ENCODE measurements around the gene CDHR2.

Gene CDHR2

DNA sequence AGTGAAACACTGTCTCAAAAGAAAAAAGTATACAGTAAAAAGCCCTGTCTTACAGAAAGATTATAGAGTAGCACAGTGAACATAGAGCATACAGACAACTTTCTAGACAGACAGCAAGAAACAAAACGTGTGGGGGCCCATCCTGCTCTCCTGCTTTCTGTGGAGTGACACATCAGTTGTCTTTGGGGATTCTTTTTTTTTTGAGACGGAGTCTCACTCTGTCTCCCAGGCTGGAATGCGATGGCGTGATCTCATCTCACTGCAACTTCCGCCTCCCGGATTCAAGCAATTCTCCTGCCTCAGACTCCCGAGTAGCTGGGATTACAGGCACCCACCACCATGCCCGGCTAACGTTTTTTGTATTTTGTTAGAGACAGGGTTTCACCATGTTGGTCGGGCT is 14.9 kb downstream of the CDHR2 start:
- TF ChIP-seq EP300 (IDR thresholded peaks at IDR 0.05; ENCODE audit: borderline replicate concordance) (no peak), TCF12 (IDR thresholded peaks at IDR 0.05; ENCODE audit: low read depth) (no peak), ZBTB7A (IDR thresholded peaks at IDR 0.05; ENCODE audit: low read depth) (no peak), FOXM1 (IDR thresholded peaks at IDR 0.05; ENCODE audit: borderline replicate concordance, low read depth) (no peak), CEBPB (IDR thresholded peaks at IDR 0.05) (no peak), TAF1 (IDR thresholded peaks at IDR 0.05; ENCODE audit: low read depth) (no peak), YY1 (IDR thresholded peaks at IDR 0.05; ENCODE audit: low read depth) (no peak), TEAD4 (IDR thresholded peaks at IDR 0.05) (no peak), NFIC (IDR thresholded peaks at IDR 0.05) (no peak), CREB1 (IDR thresholded peaks at IDR 0.05; ENCODE audit: low read depth) (no peak), EGR1 (IDR thresholded peaks at IDR 0.05) (no peak), RAD21 (IDR thresholded peaks at IDR 0.05; ENCODE audit: low read depth) (no peak)
- TF ChIP-seq, protein P1, sequence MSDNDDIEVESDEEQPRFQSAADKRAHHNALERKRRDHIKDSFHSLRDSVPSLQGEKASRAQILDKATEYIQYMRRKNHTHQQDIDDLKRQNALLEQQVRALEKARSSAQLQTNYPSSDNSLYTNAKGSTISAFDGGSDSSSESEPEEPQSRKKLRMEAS (IDR thresholded peaks at IDR 0.05) = no peak
- TF ChIP-seq, protein P2, sequence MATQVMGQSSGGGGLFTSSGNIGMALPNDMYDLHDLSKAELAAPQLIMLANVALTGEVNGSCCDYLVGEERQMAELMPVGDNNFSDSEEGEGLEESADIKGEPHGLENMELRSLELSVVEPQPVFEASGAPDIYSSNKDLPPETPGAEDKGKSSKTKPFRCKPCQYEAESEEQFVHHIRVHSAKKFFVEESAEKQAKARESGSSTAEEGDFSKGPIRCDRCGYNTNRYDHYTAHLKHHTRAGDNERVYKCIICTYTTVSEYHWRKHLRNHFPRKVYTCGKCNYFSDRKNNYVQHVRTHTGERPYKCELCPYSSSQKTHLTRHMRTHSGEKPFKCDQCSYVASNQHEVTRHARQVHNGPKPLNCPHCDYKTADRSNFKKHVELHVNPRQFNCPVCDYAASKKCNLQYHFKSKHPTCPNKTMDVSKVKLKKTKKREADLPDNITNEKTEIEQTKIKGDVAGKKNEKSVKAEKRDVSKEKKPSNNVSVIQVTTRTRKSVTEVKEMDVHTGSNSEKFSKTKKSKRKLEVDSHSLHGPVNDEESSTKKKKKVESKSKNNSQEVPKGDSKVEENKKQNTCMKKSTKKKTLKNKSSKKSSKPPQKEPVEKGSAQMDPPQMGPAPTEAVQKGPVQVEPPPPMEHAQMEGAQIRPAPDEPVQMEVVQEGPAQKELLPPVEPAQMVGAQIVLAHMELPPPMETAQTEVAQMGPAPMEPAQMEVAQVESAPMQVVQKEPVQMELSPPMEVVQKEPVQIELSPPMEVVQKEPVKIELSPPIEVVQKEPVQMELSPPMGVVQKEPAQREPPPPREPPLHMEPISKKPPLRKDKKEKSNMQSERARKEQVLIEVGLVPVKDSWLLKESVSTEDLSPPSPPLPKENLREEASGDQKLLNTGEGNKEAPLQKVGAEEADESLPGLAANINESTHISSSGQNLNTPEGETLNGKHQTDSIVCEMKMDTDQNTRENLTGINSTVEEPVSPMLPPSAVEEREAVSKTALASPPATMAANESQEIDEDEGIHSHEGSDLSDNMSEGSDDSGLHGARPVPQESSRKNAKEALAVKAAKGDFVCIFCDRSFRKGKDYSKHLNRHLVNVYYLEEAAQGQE (IDR thresholded peaks at IDR 0.05; ENCODE audit: low read depth) = no peak
- TF ChIP-seq, protein P3, sequence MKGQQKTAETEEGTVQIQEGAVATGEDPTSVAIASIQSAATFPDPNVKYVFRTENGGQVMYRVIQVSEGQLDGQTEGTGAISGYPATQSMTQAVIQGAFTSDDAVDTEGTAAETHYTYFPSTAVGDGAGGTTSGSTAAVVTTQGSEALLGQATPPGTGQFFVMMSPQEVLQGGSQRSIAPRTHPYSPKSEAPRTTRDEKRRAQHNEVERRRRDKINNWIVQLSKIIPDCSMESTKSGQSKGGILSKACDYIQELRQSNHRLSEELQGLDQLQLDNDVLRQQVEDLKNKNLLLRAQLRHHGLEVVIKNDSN (IDR thresholded peaks at IDR 0.05) = no peak

DNA sequence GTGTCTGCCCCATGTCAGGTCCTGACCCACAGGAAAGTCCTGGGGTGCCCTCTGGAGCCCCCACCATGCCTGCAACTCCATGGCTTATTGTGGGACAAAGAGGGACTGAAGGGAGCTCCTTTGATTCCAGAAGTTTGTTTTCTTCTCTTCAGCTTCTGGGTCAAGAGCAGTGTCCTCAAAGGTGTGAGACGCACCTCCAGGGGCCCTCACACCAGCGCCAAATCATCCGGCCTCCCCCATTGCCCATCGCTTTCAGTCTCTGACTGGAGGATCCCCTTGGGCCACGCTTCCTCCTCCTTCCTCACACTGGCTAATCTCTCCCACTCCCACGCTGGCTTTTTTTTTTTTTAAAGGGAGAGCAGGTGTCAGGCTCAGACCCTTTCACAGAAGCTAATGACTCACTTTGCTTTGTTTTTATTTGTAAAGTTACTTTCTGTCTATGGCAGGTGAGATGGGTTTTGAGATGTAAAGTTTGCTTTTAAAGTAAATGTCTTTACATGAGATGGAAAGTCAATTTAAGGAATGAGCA is 16.7 kb downstream of the CDHR2 start:
- TF ChIP-seq TEAD4 (IDR thresholded peaks at IDR 0.05) (no peak), FOXM1 (IDR thresholded peaks at IDR 0.05; ENCODE audit: borderline replicate concordance, low read depth) (no peak), CEBPB (IDR thresholded peaks at IDR 0.05) (no peak), ZBTB7A (IDR thresholded peaks at IDR 0.05; ENCODE audit: low read depth) (no peak), YY1 (IDR thresholded peaks at IDR 0.05; ENCODE audit: low read depth) (no peak), EGR1 (IDR thresholded peaks at IDR 0.05) (no peak), NFIC (IDR thresholded peaks at IDR 0.05) (no peak), TAF1 (IDR thresholded peaks at IDR 0.05; ENCODE audit: low read depth) (no peak)
- TF ChIP-seq, protein P3 (IDR thresholded peaks at IDR 0.05) = no peak

DNA sequence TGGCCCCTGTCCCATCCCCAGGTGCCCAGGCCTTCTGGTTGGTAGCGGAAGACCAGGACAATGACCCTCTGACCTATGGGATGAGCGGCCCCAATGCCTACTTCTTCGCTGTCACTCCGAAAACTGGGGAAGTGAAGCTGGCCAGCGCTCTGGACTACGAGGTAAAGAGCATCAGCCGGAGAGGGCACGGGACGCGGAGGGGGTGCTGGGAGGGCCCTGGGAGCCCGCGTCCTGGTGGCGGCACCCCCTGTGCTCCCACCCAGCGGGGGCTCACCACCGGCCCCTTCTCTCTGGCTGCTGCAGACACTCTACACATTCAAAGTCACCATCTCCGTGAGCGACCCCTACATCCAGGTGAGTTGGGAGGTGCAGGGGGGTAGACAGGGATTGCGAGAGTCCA is 19.5 kb downstream of the CDHR2 start:
- no peak for TF ChIP-seq FOXM1 (IDR thresholded peaks at IDR 0.05; ENCODE audit: borderline replicate concordance, low read depth)
- TF ChIP-seq, protein P3 (IDR thresholded peaks at IDR 0.05) = no peak
- TF ChIP-seq EP300 (IDR thresholded peaks at IDR 0.05; ENCODE audit: borderline replicate concordance) = no peak
- TF ChIP-seq, protein P2 (IDR thresholded peaks at IDR 0.05; ENCODE audit: low read depth) = no peak
- TF ChIP-seq, protein P1 (IDR thresholded peaks at IDR 0.05) = no peak
- TF ChIP-seq TCF12 (IDR thresholded peaks at IDR 0.05; ENCODE audit: low read depth) = no peak
- TF ChIP-seq TAF1 (IDR thresholded peaks at IDR 0.05; ENCODE audit: low read depth) = no peak
- TF ChIP-seq ZBTB7A (IDR thresholded peaks at IDR 0.05; ENCODE audit: low read depth) = no peak
- TF ChIP-seq CEBPB (IDR thresholded peaks at IDR 0.05) = no peak
- TF ChIP-seq YY1 (IDR thresholded peaks at IDR 0.05; ENCODE audit: low read depth) = no peak
- TF ChIP-seq TEAD4 (IDR thresholded peaks at IDR 0.05) = no peak
- TF ChIP-seq CREB1 (IDR thresholded peaks at IDR 0.05; ENCODE audit: low read depth) = no peak
- TF ChIP-seq RAD21 (IDR thresholded peaks at IDR 0.05; ENCODE audit: low read depth) = no peak
- TF ChIP-seq EGR1 (IDR thresholded peaks at IDR 0.05) = no peak
- no peak for TF ChIP-seq NFIC (IDR thresholded peaks at IDR 0.05)

DNA sequence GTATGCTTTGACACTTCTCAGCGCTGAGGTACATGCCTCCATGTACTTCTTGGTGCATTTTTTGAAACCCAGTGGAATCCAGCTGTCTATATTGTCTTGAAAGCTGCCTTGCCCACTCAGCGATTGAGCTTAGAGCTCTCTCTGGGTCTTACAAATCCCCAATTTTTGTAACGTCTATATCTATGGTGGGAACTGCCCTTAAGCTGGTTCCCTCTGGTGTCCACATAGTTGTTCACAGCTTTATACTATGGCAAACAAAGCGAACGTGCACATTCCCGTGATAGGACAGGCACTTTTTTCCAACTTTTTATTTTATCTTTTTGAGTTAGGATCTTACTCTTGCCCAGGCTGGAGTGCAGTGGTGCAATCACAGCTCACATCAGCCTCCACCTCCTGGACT is 20.9 kb downstream of the CDHR2 start:
- TF ChIP-seq NFIC (IDR thresholded peaks at IDR 0.05) (no peak), TAF1 (IDR thresholded peaks at IDR 0.05; ENCODE audit: low read depth) (no peak), TCF12 (IDR thresholded peaks at IDR 0.05; ENCODE audit: low read depth) (no peak), TEAD4 (IDR thresholded peaks at IDR 0.05) (no peak)
- TF ChIP-seq, protein P3 (IDR thresholded peaks at IDR 0.05) = no peak
